Measurements from ENCODE around the gene AXL. TPM values are rescaled to one million over a fixed set of nuclear protein-coding genes. Genes with fewer than 3 reads are reported as not detected.

AXL gene
- total and polyA plus RNA-seq, 9 of the 15 experiments (the other 6 are each of a cell fraction or from before 2014, with no cell fraction given), result 0.80 to 6.6 (median 1.6) TPM

- peak in 1 of 2 experiments; percentile 19 for TF ChIP-seq AFF1 (IDR thresholded peaks at IDR 0.05; ENCODE audit: low read depth in 1 of 2, partially characterized antibody in 2 of 2)
- 0 out of 2 replicates have a peak, but pooled peaks have one; percentile 45 for TF ChIP-seq MAX (CRISPR knock-in tag; IDR thresholded peaks at IDR 0.05)
- no peak for TF ChIP-seq PRPF4 (IDR thresholded peaks at IDR 0.05; ENCODE audit: insufficient read depth, low read depth, low read length, poor library complexity, severe bottlenecking)
Observed at GRCh38 chr19:41265395-41266153, 46.6 kb downstream of the AXL start (continued).

DNA sequence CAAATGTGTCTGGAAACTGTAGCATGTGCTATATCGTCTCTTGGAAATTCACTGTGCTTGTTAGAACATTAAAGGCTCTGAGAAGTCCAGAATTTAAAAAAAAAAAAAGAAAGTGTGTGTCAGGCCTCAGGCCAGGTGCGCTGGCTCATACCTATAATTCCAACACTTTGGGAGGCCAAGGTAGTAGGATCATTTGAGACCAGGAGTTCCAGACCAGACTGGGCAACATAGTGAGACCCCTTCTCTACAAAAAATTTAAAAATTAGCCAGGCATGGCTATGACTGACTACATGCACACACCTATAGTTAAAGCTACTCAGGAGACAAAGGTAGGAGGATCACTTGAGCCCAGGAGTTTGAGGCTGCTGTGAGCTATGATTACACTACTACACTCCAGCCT, 50.0 kb downstream of the AXL start:
- no TSS peak for BruUV-seq (replicated peaks)
- no peak for ATAC-seq
- Histone ChIP-seq H3K27ac (ENCODE audit: extremely low read depth, low read depth, low read length) (no peak overlapping the region), H3K4me2 (ENCODE audit: insufficient read depth, low read length) (no peak overlapping the region), H2AFZ (ENCODE audit: low read depth, low read length) (no peak overlapping the region), H3K9me3 (replicated peaks; ENCODE audit: control insufficient read depth, insufficient read depth, low read depth, low read length) (no peaks in the 10 kb centered on the region), H3K79me2 (ENCODE audit: control insufficient read depth, insufficient read depth, low read length) (peaks cover 53% of the 10 kb centered on the region), H3K9ac (ENCODE audit: insufficient read depth in 1 of 2, low read depth in 2 of 2, low read length in 2 of 2) (no peak overlapping the region), H3K4me3 (no peak overlapping the region), H3K9me1 (ENCODE audit: control insufficient read depth, insufficient read depth, low read length) (no peaks in the 10 kb centered on the region), H3K36me3 (ENCODE audit: control insufficient read depth, insufficient read depth, low read length) (peaks cover 77% of the 10 kb centered on the region), H3K27me3 (ENCODE audit: control insufficient read depth in 2 of 2, insufficient read depth in 2 of 2, low read length in 2 of 2) (no peaks in the 10 kb centered on the region), H4K20me1 (replicated peaks; ENCODE audit: control insufficient read depth, insufficient read depth, low read length) (no peaks in the 10 kb centered on the region; the same call in 1 of the 2 replicates), H3K4me1 (replicated peaks in 1 of 2; ENCODE audit: control insufficient read depth in 2 of 2, insufficient read depth in 2 of 2, low read length in 2 of 2) (peaks cover 8 to 20% of the 10 kb centered on the region in 2 experiments; a peak in 4 of 5 replicates)
- no peak for FAIRE-seq
- POLR2A ChIA-PET, result interaction anchor here (0.6 to 0.9 kb wide), 3 partner anchors 32 to 114 kb away, joined by 3 read pairs; no protein-coding TSS in a partner anchor
- TF ChIP-seq TRIM24 (IDR thresholded peaks at IDR 0.05) (no peak), ZNF121 (CRISPR knock-in tag; conservative IDR thresholded peaks at IDR 0.05) (peak; percentile 88), ETV5 (CRISPR knock-in tag; IDR thresholded peaks at IDR 0.05; ENCODE audit: low read depth) (no peak), FOSL1 (tag; conservative IDR thresholded peaks at IDR 0.05) (no peak), RBM25 (IDR thresholded peaks at IDR 0.05; ENCODE audit: low read depth, low read length, severe bottlenecking) (peak; percentile 37), FOXK1 (CRISPR knock-in tag; IDR thresholded peaks at IDR 0.05; ENCODE audit: borderline replicate concordance) (no peak)
- TF ChIP-seq, protein P1, sequence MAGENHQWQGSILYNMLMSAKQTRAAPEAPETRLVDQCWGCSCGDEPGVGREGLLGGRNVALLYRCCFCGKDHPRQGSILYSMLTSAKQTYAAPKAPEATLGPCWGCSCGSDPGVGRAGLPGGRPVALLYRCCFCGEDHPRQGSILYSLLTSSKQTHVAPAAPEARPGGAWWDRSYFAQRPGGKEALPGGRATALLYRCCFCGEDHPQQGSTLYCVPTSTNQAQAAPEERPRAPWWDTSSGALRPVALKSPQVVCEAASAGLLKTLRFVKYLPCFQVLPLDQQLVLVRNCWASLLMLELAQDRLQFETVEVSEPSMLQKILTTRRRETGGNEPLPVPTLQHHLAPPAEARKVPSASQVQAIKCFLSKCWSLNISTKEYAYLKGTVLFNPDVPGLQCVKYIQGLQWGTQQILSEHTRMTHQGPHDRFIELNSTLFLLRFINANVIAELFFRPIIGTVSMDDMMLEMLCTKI (IDR thresholded peaks at IDR 0.05; ENCODE audit: partially characterized antibody), result no peak
- intact Hi-C loops (cut with micrococcal nuclease), result no loop called here
- WGBS (ENCODE audit: insufficient coverage, low coverage, missing lambda C conversion rate), result 100% methylated on average over 2 of the region's 2 CpGs
- CTCF ChIA-PET (ENCODE audit: low intra/inter-chr PET ratio), result no interaction called here
- in situ Hi-C loops (cut with MboI), result no loop called here
- DNase-seq (ENCODE audit: extremely low read depth in 1 of 4, low spot score in 3 of 4), result no peak
